ENCODE data around the gene P4HB. TPM values are rescaled to one million over a fixed set of nuclear protein-coding genes. Genes with fewer than 3 reads are reported as not detected.

Gene P4HB
- total RNA-seq, 4 donors from 2014 or later, result 497 to 717 (median 621) TPM

- H3K27ac ChIP-seq, result peak overlapping the region in 3 of 4 donors; percentile 26 to 94 (median 86)
- no peak overlapping the region for H3K4me3 ChIP-seq
- in situ Hi-C loops (cut with MboI; ENCODE audit: low sequenced_read_pairs in 4 of 4) (loop anchor here in 1 of 4 donors (5.0 kb wide), 1 partner anchor 33 kb away; no protein-coding TSS in a partner anchor), intact Hi-C loops (cut with DNase I; ENCODE audit: low total_unique reads) (no loop called here)
- H3K4me1 ChIP-seq, result peaks cover 17 to 21% of the 10 kb centered on the region in 2 donors
- DNase-seq, result no peak
- TF ChIP-seq CTCF (IDR thresholded peaks at IDR 0.05 in 4 of 5, conservative IDR thresholded peaks at IDR 0.05 in 1 of 5) (no peak), POLR2A (IDR thresholded peaks at IDR 0.05) (no peak)
- no peak for ATAC-seq
- no peaks in the 10 kb centered on the region for H3K36me3 ChIP-seq
- H3K9me3 ChIP-seq, result no peaks in the 10 kb centered on the region
- no peaks in the 10 kb centered on the region for H3K27me3 ChIP-seq
Measured at GRCh38 chr17:81824595-81824994, 35.7 kb downstream of the P4HB start.

- peak in 1 of 2 donors; percentile 6 for TF ChIP-seq POLR2A (IDR thresholded peaks at IDR 0.05)
- no peak for TF ChIP-seq CTCF (IDR thresholded peaks at IDR 0.05 in 4 of 5, conservative IDR thresholded peaks at IDR 0.05 in 1 of 5)
- no peak overlapping the region for H3K4me3 ChIP-seq
- ATAC-seq, result no peak
- peaks cover 17 to 21% of the 10 kb centered on the region in 2 donors for H3K4me1 ChIP-seq
- intact Hi-C loops (cut with DNase I; ENCODE audit: low total_unique reads), result no loop called here
- no peaks in the 10 kb centered on the region for H3K36me3 ChIP-seq
- no peak for DNase-seq
- in situ Hi-C loops (cut with MboI; ENCODE audit: low sequenced_read_pairs in 4 of 4), result loop anchor here in 1 of 4 donors (5.0 kb wide), 1 partner anchor 33 kb away; no protein-coding TSS in a partner anchor
- no peaks in the 10 kb centered on the region for H3K27me3 ChIP-seq
- H3K27ac ChIP-seq, result peak overlapping the region in 2 of 4 donors; percentile 86 to 94
- no peaks in the 10 kb centered on the region for H3K9me3 ChIP-seq
Measured at GRCh38 chr17:81823820-81824550, 36.4 kb downstream of the P4HB start.

GRCh38 chr17:81822996-81823819 lies 37.1 kb downstream of the P4HB start:
- intact Hi-C loops (cut with DNase I; ENCODE audit: low total_unique reads), result no loop called here
- Histone ChIP-seq H3K4me3 (no peak overlapping the region), H3K27me3 (no peaks in the 10 kb centered on the region), H3K9me3 (no peaks in the 10 kb centered on the region), H3K27ac (peak overlapping the region; percentile 86 to 94 (median 90)), H3K4me1 (peaks cover 17 to 21% of the 10 kb centered on the region in 2 donors), H3K36me3 (no peaks in the 10 kb centered on the region)
- DNase-seq (no peak), ATAC-seq (no peak)
- in situ Hi-C loops (cut with MboI; ENCODE audit: low sequenced_read_pairs in 4 of 4), result loop anchor here in 1 of 4 donors (5.0 kb wide), 1 partner anchor 34 kb away; no protein-coding TSS in a partner anchor
- no peak for TF ChIP-seq POLR2A (IDR thresholded peaks at IDR 0.05)
- TF ChIP-seq CTCF (IDR thresholded peaks at IDR 0.05 in 4 of 5, conservative IDR thresholded peaks at IDR 0.05 in 1 of 5), result no peak

GRCh38 chr17:81822312-81822637 lies 38.1 kb downstream of the P4HB start:
- peak overlapping the region; percentile 86 to 94 (median 90) for H3K27ac ChIP-seq
- no peaks in the 10 kb centered on the region for H3K27me3 ChIP-seq
- no peaks in the 10 kb centered on the region for H3K9me3 ChIP-seq
- H3K4me3 ChIP-seq, result no peak overlapping the region
- in situ Hi-C loops (cut with MboI; ENCODE audit: low sequenced_read_pairs in 4 of 4) (loop anchor here in 1 of 4 donors (5.0 kb wide), 1 partner anchor 35 kb away; no protein-coding TSS in a partner anchor), intact Hi-C loops (cut with DNase I; ENCODE audit: low total_unique reads) (no loop called here)
- no peak for TF ChIP-seq POLR2A (IDR thresholded peaks at IDR 0.05)
- TF ChIP-seq CTCF (IDR thresholded peaks at IDR 0.05 in 4 of 5, conservative IDR thresholded peaks at IDR 0.05 in 1 of 5), result no peak
- peaks cover 17 to 21% of the 10 kb centered on the region in 2 donors for H3K4me1 ChIP-seq
- no peaks in the 10 kb centered on the region for H3K36me3 ChIP-seq
- no peak for DNase-seq
- no peak for ATAC-seq

All from gastrocnemius medialis (tissue), 4 donors.